ENCODE data around the gene HSD3B1. TPM values are rescaled to one million over a fixed set of nuclear protein-coding genes. Genes with fewer than 3 reads are reported as not detected.

HSD3B1 gene
- total and polyA plus RNA-seq, 9 of the 15 experiments (the other 6 are each of a cell fraction or from before 2014, with no cell fraction given): not detected

- Histone ChIP-seq H3K27ac (ENCODE audit: extremely low read depth, low read depth, low read length) (no peak overlapping the region), H3K27me3 (ENCODE audit: control insufficient read depth in 2 of 2, insufficient read depth in 2 of 2, low read length in 2 of 2) (peaks cover 0 to 12% of the 10 kb centered on the region in 2 experiments; a peak in 1 of 5 replicates), H3K9ac (ENCODE audit: insufficient read depth in 1 of 2, low read depth in 2 of 2, low read length in 2 of 2) (no peak overlapping the region), H2AFZ (ENCODE audit: low read depth, low read length) (no peak overlapping the region), H3K36me3 (ENCODE audit: control insufficient read depth, insufficient read depth, low read length) (no peaks in the 10 kb centered on the region), H4K20me1 (replicated peaks; ENCODE audit: control insufficient read depth, insufficient read depth, low read length) (no peaks in the 10 kb centered on the region), H3K4me1 (replicated peaks in 1 of 2; ENCODE audit: control insufficient read depth in 2 of 2, insufficient read depth in 2 of 2, low read length in 2 of 2) (no peaks in the 10 kb centered on the region), H3K79me2 (ENCODE audit: control insufficient read depth, insufficient read depth, low read length) (no peaks in the 10 kb centered on the region), H3K4me3 (no peak overlapping the region), H3K4me2 (ENCODE audit: insufficient read depth, low read length) (no peak overlapping the region), H3K9me1 (ENCODE audit: control insufficient read depth, insufficient read depth, low read length) (no peaks in the 10 kb centered on the region), H3K9me3 (replicated peaks; ENCODE audit: control insufficient read depth, insufficient read depth, low read depth, low read length) (no peaks in the 10 kb centered on the region)
- 2% methylated on average over 3 of the region's 3 CpGs for WGBS (ENCODE audit: insufficient coverage, low coverage, missing lambda C conversion rate)
- ChIA-PET CTCF (ENCODE audit: low intra/inter-chr PET ratio) (no interaction called here), POLR2A (interaction anchor here (0.6 kb wide), 1 partner anchor 1554 kb away, joined by 3 read pairs; no protein-coding TSS in a partner anchor)
- in situ Hi-C loops (cut with MboI) (no loop called here), intact Hi-C loops (cut with micrococcal nuclease) (no loop called here)
- BruUV-seq (replicated peaks): no TSS peak
- TF ChIP-seq ZMIZ1 (IDR thresholded peaks at IDR 0.05; ENCODE audit: low read depth in 2 of 2, low read length in 2 of 2) (no peak), FOXK1 (CRISPR knock-in tag; IDR thresholded peaks at IDR 0.05; ENCODE audit: borderline replicate concordance) (no peak), POU5F1 (IDR thresholded peaks at IDR 0.05; ENCODE audit: borderline replicate concordance, low read depth, low read length, partially characterized antibody) (no peak), NCOR1 (IDR thresholded peaks at IDR 0.05) (no peak), GMEB1 (CRISPR knock-in tag; IDR thresholded peaks at IDR 0.05) (no peak), TCF7L2 (IDR thresholded peaks at IDR 0.05; ENCODE audit: low read depth, low read length) (no peak), TFE3 (CRISPR knock-in tag; IDR thresholded peaks at IDR 0.05) (no peak), CREBBP (IDR thresholded peaks at IDR 0.05; ENCODE audit: low read depth, low read length) (no peak), POLR2B (IDR thresholded peaks at IDR 0.05; ENCODE audit: low read depth, partially characterized antibody) (no peak), ZNF121 (CRISPR knock-in tag; conservative IDR thresholded peaks at IDR 0.05) (no peak), GATAD2A (IDR thresholded peaks at IDR 0.05) (no peak), ZNF57 (CRISPR knock-in tag; IDR thresholded peaks at IDR 0.05) (no peak)
- ATAC-seq (no peak), FAIRE-seq (no peak), DNase-seq (ENCODE audit: extremely low read depth in 1 of 4, low spot score in 3 of 4) (no peak)
Measured at GRCh38 chr1:119537966-119538365, 31.0 kb downstream of the HSD3B1 start.
